Measurements from ENCODE around the gene ANKRD13D.

The ANKRD13D gene

DNA sequence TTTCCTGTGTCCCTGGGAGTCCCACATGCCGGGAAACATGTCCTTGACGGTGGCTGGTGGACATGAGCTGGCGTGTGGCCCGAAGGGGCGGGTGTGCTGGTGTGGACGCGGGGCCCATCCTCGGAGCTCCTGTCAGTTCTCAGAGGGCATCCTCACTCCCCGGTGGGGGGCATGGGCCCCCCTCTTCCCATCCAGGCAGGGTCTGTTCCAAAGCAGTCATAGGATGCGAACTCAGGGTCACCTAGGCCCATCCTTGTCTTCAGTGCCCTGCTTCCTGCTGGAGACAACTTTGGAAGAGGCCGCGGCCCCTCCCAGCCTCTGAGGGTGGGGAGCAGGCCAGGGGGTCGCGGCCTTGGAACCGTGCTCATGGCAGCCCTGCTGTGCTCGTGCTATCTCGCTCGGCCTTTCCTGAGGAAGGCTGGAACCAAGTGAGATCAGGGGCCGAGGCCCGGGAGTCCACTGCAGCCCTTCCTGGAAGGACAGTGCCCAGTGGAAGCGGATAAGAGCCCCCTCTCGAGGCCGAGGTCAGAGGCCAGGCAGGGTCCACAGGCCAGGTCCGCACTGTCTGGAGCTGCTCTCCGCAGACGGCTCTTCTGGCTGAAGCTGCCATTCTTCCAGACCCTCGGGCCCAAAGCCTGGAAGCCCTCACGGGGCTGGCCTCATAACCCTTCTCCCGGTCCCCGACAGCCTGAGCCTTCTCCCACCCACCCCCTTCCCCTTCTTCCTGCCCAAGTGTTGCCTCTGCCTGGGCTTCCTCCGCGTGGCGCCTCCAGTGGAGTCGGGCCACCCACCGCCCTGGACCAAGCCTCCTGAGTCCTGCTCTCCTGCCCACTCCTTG is 14.1 kb upstream of the ANKRD13D start:
- FAIRE-seq = no peak

DNA sequence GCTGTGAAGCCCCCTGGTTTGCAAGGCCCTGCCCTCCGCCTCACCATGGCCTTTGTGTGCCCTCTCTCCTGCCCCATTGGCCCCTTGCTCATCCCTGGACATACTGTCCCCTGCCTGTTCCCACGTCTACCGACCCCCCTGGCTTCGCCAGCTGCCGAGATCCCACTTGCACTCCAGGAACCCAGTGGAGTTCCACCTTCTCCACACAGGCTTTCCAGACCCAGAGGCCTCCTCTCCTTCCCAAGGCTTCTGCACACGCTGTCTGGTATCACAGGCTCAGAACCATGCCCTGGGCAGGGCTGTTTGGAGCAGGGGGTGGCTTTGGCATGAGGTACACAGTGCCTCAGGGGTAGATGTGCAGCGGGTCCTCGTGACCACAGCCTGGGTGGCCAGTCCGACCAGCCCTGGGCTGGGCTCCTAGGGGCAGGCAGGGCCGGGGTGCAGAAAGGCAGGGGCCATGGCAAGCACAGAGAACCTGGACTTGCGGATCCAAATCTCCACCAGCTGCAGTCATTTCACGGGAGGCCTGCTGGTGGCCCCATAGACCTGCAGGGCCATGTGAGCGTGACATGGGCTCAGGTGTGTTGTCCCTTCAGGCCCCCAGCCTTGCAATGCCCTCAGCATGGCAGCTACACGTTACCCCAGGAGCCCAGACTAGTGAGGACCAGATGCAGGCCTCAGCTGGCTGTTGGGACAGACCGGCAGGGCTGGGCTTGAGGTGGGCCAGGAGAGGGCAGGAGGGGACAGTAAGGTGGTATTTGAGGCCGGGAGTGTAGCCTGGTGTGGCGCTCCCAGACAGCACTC is 13.3 kb upstream of the ANKRD13D start:
- no peak for FAIRE-seq

DNA sequence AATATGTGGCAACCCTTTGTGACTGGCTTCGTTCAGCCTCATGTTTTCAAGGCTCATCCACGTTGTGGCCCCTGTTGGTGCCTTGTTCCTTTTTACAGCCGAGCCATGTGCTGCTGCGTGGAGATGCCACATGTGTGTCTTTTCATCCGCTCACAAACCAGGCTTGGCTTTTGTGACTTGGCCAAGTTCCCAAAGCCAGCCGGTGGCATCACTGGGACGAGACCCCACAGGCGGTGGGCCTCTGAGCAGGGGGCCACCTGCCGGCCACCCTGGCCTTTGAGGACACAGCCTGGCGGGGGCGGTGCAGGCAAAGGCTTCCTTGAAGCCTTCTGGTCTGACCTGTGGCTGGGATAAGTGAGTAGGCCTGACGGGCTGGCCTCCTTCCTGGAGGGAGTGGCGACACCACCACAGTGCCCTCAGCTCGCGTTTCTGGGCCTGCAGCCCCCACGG is 12.3 kb upstream of the ANKRD13D start:
- FAIRE-seq = no peak

DNA sequence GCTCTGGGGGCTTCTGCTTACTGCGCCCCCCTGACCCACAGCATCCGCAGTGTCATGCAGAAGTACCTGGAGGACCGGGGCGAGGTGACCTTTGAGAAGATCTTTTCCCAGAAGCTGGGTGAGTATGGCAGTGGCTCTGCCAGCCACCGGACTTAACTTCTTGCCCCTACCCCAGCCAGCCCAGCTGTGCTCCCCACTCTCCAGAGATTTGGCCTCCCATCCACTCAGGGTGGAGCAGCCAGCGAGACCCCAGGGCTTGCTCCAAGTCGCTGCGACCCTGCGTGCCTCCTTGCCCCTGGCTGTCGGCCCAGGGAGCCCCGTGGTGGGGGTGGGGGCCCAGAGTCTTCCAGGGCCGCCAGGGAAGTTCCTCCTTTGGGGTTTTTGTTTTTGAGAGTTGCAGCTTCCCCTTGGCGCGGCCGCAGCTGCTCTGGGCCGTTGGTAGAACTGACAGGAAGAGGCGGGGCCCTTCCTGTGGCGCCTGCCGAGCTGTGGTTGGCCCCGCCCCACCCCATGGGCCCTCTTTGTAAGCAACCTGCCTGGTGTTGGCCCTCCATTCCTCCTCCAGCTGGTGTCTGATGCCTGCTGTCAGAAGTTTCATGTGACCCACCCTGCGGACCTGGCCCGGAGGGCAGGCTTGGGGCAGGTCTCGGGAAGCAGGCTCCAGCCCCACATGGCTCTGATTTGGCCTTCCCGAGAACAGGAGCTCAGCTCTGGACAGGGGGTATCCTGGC is 11.7 kb upstream of the ANKRD13D start:
- no peak for FAIRE-seq

DNA sequence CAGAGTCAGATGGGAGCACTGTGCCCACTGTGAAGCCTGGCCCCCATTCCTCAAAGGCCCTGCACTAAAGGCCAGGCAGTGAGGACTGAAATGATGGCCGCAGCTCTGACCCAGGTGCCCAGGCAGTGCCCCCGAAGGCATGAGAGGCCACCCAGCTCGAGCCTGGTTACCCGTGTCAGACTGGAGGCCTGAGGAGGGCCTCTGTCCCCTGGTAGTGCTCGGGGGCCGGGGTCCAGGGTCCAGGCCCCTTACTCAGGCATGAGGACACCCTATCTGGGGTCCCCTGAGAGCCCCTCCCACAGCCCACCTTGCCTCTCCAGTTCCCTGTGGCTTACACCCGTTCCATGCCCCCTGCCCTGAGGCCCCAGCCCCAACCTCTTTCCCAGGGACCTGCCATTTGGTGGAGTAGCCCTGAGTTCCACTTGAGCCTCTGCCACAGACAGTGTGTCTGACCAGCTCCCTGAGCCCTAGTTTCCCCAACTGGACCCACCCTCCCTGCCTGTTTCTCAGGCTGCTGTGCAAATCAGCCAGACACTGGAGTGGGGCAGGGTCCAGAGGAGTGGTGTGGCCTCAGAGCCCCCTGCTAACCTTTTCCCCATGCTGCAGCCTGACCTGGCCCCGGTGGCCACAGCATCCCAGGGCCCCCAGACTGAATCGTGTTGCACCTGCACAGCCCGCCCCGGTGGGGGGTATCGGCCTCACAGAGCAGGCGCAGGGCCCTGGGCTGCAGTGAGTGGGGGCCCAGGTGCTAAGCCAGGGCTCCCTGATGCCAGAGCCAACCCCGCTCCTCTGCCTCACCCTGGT is 10.8 kb upstream of the ANKRD13D start:
- no peak for FAIRE-seq

DNA sequence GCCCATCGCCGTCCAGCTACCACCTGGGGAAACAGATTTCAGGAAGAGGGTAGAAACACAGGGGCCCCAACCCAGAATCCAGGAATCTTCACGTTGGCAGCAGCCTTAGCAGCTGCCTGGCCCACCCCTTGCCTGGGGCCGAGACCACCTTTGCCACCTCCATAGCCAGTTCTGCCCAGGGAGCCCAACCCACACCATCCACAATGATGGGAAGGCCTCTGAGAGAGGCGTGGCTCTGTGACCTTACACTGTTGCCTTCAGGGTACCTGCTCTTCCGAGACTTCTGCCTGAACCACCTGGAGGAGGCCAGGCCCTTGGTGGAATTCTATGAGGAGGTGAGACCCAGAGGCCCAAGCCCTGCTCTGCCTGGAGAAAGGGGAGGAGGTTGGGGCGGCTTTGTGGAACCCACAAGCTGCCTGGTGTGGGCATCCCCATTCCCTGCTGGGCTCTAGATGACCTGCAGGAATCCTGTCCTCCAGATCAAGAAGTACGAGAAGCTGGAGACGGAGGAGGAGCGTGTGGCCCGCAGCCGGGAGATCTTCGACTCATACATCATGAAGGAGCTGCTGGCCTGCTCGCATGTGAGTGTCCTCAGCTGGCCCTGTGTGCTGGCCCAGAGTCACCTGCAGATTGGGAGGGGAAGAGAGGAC is 10.0 kb upstream of the ANKRD13D start:
- no peak for FAIRE-seq

DNA sequence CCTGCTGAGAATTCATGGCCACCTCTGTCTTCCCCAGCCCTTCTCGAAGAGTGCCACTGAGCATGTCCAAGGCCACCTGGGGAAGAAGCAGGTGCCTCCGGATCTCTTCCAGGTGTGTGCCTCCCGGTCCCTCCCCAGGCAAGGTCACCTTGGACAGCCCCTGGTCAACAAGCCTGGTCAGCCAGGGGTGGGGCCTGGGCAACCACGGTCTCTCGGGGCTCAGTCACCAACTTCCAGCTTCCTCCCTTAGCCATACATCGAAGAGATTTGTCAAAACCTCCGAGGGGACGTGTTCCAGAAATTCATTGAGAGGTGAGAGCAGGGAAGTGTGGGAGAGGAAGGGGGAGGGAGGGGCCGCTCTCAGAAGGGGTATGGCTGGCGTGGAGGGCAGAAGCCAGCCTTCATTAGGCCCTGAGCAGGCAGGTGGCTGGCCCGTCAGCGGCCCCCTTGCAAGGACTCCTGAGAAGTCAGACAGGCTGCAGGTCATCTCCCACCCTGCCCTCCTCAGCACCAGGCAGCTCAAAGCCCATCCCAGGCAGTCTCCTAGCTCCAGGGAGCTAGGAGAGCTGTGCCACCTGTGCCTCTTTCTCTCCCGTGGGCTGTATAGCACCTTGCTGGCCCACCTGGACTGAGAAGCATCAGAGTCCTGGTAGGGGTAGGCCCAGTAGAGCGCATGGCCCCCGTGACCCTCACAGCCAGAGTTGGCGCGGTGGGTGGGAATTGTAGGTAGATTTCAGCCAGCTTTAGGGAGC is 9.3 kb upstream of the ANKRD13D start:
- FAIRE-seq = no peak

DNA sequence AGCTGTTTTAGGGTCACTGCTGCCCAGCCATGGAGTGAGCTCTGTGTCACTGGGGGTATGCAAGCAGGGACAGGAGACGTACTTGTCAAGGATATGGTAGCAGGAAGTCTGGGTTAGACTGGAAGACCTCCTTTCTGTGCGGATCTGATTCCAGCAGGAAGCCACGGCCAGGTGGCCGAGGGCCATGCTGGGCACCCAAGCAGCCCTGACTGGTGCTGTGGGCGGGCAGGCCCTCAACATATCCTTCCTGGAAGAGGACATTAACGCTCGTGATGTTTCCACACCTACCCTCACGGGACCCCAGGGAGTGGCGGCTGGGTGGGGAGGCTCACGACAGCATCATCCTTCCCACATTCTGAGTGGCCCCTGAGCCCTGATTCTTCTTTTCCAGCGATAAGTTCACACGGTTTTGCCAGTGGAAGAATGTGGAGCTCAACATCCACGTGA is 8.7 kb upstream of the ANKRD13D start:
- FAIRE-seq = no peak

DNA sequence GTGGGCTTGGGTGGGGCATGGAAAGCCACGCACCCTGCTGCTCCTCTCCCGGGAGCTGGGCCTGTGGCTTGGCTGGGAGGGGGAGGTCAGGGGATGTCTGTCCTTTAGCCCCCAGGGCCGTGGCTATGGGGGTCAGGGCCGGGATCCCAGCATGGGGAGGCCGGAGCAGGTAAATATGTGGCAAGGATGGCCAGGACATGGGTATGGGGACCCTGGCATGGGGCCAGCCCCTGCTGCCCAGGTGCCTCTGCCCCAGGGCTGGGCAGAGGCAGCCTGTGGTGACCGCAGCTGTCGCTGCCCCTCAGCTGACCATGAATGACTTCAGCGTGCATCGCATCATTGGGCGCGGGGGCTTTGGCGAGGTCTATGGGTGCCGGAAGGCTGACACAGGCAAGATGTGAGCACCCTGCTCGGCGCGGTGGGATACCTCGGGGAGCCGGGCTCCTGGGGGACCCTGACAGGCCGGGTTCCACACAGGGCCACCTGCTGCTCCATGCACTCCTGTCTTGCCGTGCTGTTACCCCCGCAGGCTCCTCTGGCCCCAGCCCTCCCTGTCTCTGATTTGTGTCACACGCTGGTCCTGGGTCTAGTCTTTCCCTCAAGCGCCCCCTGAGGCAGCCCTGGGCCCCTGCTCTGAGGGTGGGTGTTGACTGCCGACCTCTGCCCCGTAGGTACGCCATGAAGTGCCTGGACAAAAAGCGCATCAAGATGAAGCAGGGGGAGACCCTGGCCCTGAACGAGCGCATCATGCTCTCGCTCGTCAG is 8.1 kb upstream of the ANKRD13D start:
- FAIRE-seq = no peak

DNA sequence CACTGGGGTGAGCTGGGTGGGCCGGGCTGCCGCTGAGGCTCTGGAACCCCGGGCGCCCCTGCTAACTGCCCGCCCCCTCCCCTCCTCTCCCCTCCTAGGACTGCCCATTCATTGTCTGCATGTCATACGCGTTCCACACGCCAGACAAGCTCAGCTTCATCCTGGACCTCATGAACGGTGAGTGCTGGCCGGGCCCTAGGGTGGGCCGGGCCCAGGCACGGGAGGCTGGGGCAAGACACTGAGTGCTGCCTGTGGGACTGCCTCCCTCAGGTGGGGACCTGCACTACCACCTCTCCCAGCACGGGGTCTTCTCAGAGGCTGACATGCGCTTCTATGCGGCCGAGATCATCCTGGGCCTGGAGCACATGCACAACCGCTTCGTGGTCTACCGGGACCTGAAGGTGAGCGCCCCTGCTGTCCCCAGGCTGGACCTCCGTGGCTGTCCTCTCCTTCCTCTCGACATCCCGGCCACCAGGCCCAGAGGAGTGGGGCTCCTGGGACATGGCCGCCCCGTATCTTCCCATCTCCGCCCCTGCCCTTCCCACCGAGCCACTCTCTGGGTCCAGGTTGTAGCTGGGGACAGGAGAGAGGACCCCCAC is 7.5 kb upstream of the ANKRD13D start:
- no peak for FAIRE-seq

DNA sequence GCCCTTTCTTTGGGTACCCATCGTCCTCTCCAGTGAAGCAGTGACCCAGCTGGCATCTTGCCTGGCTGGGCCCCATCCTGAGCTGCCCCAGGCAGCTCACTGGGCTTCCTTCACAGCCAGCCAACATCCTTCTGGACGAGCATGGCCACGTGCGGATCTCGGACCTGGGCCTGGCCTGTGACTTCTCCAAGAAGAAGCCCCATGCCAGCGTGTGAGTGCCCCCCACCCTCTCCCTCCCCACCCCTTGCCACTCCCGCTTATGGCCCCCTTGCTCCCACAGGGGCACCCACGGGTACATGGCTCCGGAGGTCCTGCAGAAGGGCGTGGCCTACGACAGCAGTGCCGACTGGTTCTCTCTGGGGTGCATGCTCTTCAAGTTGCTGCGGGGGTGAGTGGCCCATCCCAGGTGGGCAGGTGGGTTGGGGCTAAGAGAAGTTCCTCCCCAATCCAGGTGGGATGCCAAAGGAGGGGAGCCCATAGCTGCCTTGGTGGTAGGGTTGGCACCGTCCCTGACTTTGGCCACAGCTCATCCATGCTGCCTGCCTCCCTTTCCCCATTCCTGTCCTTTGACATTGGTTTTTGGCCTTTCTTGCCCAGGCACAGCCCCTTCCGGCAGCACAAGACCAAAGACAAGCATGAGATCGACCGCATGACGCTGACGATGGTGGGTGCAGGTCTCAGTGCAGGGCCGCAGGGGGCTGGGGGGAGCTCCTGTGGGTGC is 6.8 kb upstream of the ANKRD13D start:
- FAIRE-seq = no peak

DNA sequence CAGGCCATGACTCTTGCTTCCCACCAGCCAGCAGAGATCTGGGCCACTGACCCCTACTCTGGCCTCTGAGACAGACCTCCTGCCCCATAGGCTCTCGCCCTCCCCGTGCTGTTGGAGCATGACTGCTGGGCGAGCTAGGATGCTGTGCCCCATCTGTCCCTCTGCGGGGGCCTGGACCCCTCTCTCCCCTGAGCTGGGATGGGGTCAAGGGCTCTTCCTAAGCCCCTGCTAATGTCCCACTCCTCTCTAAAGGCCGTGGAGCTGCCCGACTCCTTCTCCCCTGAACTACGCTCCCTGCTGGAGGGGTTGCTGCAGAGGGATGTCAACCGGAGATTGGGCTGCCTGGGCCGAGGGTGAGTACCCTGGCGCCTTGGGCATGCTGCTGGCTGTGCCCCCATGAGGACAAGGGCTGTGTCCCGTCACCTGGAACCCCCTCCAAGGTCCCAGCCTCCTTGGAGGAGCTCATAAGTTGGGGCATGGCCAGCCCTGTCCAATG is 6.2 kb upstream of the ANKRD13D start:
- FAIRE-seq = no peak

DNA sequence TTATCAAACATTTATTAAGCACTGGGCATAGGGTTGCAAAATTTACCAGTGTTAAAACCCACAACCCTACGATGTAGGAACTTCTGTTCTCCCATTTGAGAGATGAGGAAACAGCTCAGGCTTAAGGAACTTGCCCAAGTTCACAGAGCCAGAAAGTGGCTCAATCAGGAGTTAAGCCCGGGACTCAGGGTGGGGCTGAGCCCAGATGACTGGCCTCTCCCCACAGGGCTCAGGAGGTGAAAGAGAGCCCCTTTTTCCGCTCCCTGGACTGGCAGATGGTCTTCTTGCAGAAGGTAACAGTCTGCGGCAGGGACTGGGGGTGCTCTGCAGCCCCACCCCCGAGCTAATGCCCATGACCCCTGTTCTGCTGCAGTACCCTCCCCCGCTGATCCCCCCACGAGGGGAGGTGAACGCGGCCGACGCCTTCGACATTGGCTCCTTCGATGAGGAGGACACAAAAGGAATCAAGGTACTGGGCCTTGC is 5.6 kb upstream of the ANKRD13D start:
- no peak for FAIRE-seq

DNA sequence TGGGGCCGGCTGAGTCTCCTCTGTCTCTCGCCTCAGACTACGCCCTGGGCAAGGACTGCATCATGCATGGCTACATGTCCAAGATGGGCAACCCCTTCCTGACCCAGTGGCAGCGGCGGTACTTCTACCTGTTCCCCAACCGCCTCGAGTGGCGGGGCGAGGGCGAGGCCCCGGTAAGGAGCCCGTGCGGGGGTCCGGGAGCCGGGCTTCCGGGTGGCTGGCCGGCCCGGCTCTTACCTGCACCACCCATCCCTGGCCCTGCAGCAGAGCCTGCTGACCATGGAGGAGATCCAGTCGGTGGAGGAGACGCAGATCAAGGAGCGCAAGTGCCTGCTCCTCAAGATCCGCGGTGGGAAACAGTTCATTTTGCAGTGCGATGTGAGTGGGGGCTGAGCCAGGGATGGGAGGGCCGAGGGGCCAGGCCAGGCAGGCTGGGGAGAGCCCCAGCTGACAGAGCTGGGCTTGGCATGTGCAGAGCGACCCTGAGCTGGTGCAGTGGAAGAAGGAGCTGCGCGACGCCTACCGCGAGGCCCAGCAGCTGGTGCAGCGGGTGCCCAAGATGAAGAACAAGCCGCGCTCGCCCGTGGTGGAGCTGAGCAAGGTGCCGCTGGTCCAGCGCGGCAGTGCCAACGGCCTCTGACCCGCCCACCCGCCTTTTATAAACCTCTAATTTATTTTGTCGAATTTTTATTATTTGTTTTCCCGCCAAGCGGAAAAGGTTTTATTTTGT is 4.1 kb upstream of the ANKRD13D start:
- FAIRE-seq = no peak

DNA sequence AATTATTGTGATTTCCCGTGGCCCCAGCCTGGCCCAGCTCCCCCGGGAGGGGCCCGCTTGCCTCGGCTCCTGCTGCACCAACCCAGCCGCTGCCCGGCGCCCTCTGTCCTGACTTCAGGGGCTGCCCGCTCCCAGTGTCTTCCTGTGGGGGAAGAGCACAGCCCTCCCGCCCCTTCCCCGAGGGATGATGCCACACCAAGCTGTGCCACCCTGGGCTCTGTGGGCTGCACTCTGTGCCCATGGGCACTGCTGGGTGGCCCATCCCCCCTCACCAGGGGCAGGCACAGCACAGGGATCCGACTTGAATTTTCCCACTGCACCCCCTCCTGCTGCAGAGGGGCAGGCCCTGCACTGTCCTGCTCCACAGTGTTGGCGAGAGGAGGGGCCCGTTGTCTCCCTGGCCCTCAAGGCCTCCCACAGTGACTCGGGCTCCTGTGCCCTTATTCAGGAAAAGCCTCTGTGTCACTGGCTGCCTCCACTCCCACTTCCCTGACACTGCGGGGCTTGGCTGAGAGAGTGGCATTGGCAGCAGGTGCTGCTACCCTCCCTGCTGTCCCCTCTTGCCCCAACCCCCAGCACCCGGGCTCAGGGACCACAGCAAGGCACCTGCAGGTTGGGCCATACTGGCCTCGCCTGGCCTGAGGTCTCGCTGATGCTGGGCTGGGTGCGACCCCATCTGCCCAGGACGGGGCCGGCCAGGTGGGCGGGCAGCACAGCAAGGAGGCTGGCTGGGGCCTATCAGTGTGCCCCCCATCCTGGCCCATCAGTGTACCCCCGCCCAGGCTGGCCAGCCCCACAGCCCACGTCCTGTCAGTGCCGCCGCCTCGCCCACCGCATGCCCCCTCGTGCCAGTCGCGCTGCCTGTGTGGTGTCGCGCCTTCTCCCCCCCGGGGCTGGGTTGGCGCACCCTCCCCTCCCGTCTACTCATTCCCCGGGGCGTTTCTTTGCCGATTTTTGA is 3.3 kb upstream of the ANKRD13D start:
- no peak for FAIRE-seq

DNA sequence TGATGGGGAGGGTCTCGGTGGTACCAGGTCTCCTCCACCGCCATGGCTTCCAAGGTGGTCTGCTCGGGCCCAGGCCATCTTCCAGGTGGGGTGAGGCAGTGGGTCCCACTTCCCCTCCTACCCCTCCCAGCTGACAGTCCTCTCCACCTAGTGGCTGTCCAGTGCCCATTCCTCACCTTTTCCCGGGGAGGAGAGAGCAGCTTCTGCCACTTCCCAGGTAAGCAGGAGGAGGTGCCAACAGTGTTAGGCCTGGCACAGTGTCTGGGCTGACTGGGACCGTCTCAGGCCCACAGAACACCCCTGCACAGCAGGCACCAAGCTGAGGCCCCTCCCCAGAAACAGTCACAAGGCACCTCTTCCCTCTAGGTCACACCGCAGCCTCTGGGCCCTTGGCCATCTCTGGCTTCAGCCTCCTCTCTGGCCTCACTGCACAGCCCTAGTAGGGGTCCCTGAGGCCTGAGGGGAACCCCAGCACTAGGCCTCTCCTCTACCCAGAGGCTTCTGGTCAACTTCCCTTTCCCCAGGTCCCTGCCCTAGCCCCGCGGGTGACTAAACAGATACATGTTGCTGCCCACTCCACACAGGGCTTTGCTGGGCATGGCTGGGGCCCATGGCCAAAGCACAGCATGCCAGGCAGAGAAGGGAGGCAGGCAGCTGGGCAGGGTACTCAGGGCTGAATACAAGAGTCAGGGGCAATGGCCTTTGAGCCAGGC is 2.3 kb upstream of the ANKRD13D start:
- FAIRE-seq = no peak
